Astrocyte (in vitro differentiated cells and primary cell): Measurements from ENCODE around the gene PRKCB.

Experiments
- EZH2 ChIP-seq: IDR thresholded peaks from 2 replicates; pipeline ENCODE4 v1.6.1; 2012; ENCODE audit warnings: mild to moderate bottlenecking, low read length, inconsistent platforms; ENCODE audit not compliant: insufficient read depth
- TF ChIP-seq, protein P1 (sequence below): IDR thresholded peaks from 2 replicates; pipeline ENCODE4 v1.5.1; 2011; ENCODE audit warnings: low read depth, mild to moderate bottlenecking, inconsistent platforms, low read length, moderate library complexity; ENCODE audit not compliant: insufficient read depth

- TF ChIP-seq, protein P1, sequence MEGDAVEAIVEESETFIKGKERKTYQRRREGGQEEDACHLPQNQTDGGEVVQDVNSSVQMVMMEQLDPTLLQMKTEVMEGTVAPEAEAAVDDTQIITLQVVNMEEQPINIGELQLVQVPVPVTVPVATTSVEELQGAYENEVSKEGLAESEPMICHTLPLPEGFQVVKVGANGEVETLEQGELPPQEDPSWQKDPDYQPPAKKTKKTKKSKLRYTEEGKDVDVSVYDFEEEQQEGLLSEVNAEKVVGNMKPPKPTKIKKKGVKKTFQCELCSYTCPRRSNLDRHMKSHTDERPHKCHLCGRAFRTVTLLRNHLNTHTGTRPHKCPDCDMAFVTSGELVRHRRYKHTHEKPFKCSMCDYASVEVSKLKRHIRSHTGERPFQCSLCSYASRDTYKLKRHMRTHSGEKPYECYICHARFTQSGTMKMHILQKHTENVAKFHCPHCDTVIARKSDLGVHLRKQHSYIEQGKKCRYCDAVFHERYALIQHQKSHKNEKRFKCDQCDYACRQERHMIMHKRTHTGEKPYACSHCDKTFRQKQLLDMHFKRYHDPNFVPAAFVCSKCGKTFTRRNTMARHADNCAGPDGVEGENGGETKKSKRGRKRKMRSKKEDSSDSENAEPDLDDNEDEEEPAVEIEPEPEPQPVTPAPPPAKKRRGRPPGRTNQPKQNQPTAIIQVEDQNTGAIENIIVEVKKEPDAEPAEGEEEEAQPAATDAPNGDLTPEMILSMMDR, result no peak
- TF ChIP-seq EZH2, result no peak
Measured at GRCh38 chr16:23979982-23980381, 144.2 kb downstream of the PRKCB start.
